Liver (tissue), 3 donors: ENCODE data around the gene SSNA1.

ENCODE experiments used
- HNF4G ChIP-seq: IDR thresholded peaks from 2 replicates; pipeline ENCODE4 v1.6.1; 2016; ENCODE audit warnings: antibody characterized with exemption
- TF ChIP-seq, protein P1 (sequence below): fragments of 150-350 bp; IDR thresholded peaks from 2 replicates; pipeline ENCODE4 v1.5.1; 2017; ENCODE audit warnings: improper control_type of control experiment, low read depth, low read length; ENCODE audit not compliant: missing input control
- donor health status: healthy.
- donor health status: healthy.

DNA sequence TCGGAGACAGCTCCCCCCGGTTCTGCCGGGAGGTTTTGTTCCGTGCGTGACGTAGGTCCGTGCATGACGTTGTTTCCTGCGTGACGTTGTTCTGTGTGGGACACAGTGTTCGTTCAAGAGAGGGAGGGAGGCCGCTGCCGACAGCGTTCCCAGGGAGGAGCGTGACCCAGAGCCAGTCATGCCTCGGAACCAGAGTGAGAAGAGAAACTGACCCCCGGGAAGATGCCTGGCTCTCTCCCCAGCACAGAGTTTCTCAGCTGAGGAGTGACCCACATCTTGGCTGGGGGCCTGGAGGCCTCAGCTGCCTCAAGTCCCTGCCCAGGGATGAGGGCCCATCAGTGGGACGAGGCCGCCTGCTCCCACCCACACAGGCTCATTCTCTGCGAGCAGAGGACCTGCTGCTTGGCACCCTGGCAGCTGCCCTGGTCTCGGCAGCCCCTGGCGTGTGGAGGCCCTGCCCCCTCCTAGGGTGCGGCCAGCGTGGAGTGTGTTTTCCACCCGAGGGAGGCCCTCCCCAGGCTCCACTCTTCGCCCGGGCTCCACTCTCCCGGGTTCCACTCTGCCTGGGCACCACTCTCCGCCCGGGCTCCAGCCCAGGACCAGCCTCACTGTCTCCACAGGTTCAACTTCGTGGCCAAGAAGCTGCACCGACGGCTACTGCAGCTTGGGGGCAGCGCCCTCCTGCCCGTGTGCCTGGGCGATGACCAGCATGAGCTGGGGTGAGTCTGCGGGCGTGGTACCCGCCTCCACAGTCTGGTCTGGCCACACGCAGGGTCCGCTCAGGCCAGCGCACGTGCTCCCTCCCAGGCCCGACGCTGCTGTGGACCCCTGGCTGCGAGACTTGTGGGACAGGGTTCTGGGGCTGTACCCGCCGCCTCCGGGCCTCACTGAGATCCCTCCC lies 24.9 kb downstream of the SSNA1 start:
- no peak for TF ChIP-seq HNF4G
- TF ChIP-seq, protein P1, sequence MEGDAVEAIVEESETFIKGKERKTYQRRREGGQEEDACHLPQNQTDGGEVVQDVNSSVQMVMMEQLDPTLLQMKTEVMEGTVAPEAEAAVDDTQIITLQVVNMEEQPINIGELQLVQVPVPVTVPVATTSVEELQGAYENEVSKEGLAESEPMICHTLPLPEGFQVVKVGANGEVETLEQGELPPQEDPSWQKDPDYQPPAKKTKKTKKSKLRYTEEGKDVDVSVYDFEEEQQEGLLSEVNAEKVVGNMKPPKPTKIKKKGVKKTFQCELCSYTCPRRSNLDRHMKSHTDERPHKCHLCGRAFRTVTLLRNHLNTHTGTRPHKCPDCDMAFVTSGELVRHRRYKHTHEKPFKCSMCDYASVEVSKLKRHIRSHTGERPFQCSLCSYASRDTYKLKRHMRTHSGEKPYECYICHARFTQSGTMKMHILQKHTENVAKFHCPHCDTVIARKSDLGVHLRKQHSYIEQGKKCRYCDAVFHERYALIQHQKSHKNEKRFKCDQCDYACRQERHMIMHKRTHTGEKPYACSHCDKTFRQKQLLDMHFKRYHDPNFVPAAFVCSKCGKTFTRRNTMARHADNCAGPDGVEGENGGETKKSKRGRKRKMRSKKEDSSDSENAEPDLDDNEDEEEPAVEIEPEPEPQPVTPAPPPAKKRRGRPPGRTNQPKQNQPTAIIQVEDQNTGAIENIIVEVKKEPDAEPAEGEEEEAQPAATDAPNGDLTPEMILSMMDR: no peak
